ENCODE measurements around the gene RNFT1.
"Not testable (repeated sequence)": the region's sequence is repeated elsewhere in the genome, so short reads cannot be mapped to it uniquely, and the experiment has no call there.

RNFT1 gene

GRCh38 chr17:59964482-59965328, at the start of gene RNFT1:
Gene RNFT1 (minus strand): TSS chr17:59964740. CDS start chr17:59964663, 77 bp downstream.
- peak; percentile 88 for DNase-seq (ENCODE audit: low read depth)

DNA sequence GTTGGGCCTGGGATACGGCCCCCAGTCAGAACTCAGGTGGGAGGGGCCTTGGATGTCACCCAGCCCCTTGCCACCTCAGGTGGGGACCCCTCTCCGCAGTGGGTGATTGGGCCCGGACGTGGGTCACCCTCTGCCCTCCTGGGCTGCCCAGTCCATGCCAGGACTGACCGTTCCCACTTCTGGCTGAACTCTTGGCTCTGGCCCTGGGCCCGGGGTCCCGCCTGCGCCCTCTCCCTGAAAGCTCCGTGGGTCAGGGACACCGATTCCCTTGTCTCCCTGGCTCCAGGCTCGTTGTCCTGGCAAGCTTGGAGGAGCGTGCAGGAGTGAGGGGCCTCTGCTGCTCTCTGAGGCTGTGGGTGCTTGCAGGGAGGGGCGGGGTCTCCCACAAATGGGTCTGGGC, 44.8 kb upstream of the RNFT1 start:
- DNase-seq (ENCODE audit: low read depth): not testable (repeated sequence)

GRCh38 chr17:60008377-60008776, 43.8 kb upstream of the RNFT1 start:
- not testable (repeated sequence) for DNase-seq (ENCODE audit: low read depth)

DNA sequence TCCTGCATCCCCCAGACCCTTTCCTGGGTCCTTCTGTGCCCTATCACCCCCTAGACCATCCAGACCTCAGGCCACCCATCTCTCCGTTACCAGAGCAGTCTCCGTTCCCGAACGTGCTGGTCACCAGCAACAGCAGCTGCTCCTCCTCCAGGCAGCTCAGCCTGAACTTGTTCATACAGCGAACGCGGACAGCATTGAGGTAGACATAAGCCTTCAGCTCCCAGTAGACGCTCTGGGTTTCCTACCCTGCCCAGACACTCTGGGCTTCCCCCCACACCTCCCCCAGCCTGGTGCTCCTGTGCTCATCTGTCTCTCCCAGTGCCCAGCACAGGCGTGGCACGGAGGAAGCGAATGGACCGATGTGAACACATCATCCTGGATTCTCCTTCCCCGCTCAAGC, 41.6 kb upstream of the RNFT1 start:
- no peak for DNase-seq (ENCODE audit: low read depth)

GRCh38 chr17:60004561-60004960, 40.0 kb upstream of the RNFT1 start:
- not testable (repeated sequence) for DNase-seq (ENCODE audit: low read depth)

DNA sequence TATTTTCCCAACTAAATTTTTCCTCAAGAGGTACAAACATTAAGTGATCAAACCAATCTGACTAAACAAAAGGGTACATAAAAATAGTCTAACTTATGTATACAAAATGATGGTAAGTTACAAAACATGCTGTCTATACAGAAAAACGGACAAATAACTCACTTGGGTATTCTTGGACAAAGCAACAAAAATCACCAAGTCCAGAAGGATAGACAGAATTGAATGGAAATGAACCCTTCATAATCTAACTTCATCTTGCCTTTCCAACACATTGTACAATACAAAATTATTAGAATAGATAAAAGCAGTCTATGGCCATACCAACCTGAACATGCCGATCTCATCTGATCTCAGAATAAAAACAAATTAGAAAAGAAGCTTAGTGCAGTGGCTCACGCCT, 37.9 kb upstream of the RNFT1 start:
- not testable (repeated sequence) for DNase-seq (ENCODE audit: low read depth)

DNA sequence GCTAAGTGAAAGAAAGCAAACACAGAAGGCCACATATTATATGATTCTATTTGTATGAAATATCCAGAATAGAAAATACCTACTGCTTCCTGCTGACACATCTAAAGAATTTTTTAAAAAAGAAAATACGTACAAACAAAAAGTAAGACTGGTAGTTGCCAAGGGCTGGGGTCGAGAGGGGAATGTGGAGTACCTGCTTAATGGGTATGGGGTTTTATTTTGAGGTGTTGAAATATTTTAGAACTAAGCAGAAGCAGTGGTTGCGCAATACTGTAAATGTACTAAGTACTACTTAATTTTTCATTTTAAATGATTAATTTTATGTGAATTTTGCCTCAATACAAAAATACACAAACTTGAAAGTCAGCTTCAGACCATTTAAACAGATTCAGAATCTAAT, 32.1 kb upstream of the RNFT1 start:
- DNase-seq (ENCODE audit: low read depth): not testable (repeated sequence)

- DNase-seq (ENCODE audit: low read depth): not testable (repeated sequence)
Observed at GRCh38 chr17:59975166-59975565, 10.6 kb upstream of the RNFT1 start.

GRCh38 chr17:59973483-59973882, 8.9 kb upstream of the RNFT1 start:
- not testable (repeated sequence) for DNase-seq (ENCODE audit: low read depth)

DNA sequence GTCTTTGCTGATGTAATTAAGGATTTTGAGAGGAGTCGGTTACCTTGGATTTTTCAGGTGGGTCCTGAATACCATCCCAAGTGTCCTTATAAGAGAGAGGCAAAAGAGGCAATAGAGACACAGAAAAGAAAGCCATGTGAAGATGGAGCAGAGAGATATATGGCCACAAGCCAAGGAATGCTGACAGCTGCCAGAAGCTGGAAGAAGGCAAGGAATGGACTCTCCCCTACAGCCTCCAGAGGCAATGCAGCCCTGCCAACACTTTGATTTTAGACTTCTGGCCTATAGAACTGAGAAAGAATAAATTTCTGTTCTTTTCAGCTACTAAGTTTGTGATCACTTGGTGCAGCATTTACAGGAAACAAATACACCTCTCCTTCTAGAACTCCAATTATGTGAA, 8.2 kb upstream of the RNFT1 start:
- no peak for DNase-seq (ENCODE audit: low read depth)

DNA sequence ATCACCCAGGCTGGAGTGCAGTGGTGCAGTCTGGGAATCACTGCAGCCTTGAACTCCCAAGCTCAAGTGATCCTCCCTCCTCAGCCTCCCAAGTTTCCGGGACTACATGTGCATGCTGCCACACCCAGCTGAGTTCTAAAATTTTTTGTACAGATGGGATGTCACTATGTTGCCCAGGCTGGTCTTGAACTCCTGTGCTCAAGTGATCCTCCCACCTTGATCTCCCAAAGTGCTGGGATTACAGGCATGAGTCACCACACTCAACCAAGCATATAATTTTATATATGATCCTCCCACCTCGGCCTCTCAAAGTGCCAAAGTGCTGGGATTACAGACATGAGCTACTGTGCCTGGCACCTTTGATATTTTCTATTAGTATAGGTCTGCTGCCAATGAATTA, 7.2 kb upstream of the RNFT1 start:
- not testable (repeated sequence) for DNase-seq (ENCODE audit: low read depth)

DNA sequence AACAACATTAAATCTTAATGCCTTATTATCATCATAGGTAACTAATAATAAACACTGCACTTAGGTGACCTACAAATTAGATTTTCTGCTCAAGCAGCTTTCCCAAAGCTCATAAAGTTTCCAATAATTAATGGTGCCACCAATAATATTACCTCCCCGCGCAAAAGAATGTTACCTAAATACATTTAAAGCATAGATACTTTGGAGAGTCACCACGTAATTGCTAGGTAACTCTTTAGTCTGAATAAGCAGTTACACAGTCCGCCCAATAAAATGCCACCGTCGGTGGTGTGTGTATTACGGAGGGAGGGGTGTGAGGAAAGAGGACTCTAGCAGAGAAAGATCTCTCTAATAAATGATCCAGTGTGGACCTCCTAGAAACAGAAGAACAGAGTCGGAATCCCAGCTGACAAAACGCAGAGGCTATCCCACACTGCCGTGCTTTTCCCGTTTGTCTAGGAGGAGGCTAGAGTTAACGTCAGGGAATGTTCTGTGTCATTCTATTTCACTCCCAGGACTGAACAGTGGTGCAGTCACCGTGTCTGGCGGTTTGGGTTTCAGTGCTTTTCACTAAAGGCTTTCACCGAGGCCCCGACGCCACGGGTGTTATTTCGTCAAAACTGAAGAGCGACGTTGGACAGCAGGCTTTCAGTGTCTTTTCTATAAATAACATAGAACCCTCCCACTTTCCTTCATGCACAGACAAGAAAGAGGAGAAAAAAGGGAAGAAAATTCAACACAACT, 630 bp downstream of the RNFT1 start:
- peak; percentile 16 for DNase-seq (ENCODE audit: low read depth)

- no peak for DNase-seq (ENCODE audit: low read depth)
Observed at GRCh38 chr17:59962739-59963318, 1.7 kb downstream of the RNFT1 start.

DNA sequence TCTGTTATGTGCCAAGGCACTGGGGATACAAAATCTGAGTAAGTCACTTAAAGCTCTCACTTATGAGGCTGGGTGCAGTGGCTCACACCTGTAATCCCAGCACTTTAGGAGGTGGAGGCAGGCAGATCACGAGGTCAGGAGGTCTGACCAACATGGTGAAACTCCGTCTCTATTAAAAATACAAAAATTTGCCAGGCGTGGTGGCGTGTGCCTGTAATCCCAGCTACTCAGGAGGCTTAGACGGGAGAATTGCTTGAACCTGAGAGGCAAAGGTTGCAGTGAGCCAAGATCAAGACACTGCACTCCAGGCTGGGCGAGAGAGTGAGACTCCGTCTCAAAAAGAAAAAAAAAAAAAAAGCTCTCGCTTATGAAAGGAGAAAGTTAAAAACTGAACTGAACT, 5.0 kb downstream of the RNFT1 start:
- not testable (repeated sequence) for DNase-seq (ENCODE audit: low read depth)

- no peak for DNase-seq (ENCODE audit: low read depth)
Observed at GRCh38 chr17:59954856-59955255, 9.7 kb downstream of the RNFT1 start.

GRCh38 chr17:59950049-59950448, 14.5 kb downstream of the RNFT1 start:
- no peak for DNase-seq (ENCODE audit: low read depth)

DNA sequence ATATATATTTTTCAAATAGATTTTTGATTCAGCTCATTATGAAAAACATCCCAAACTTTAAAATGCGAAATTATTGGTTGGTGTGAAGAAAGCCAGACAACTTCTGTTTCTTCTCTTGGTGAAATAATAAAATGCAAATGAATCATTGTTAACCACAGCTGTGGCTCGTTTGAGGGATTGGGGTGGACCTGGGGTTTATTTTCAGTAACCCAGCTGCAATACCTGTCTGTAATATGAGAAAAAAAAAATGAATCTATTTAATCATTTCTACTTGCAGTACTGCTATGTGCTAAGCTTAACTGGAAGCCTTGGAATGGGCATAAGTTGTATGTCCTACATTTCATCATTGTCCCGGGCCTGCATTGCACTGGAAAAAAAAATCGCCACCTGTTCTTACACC, 17.2 kb downstream of the RNFT1 start:
- not testable (repeated sequence) for DNase-seq (ENCODE audit: low read depth)

- DNase-seq (ENCODE audit: low read depth): not testable (repeated sequence)
Observed at GRCh38 chr17:59946433-59946832, 18.1 kb downstream of the RNFT1 start.

DNA sequence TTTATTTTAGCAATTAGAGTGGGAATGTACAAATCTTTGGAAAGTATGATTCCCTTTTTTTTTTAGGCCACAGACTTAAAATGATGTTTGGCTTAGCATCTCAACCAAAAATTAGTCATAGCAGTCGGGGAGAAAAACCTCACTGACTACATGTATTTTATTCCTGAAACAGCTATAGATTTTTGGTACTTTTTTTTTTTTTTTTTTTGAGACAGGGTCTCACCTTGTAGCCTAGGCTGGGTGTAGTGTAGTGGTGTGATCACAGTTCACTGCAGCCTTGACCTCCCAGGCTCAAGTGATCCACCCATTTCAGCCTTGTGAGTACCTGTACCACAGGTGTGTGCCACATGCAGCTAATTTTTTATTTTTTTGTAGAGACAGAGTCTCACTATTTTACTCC, 23.4 kb downstream of the RNFT1 start:
- DNase-seq (ENCODE audit: low read depth): no peak

- not testable (repeated sequence) for DNase-seq (ENCODE audit: low read depth)
Observed at GRCh38 chr17:59940697-59941096, 23.8 kb downstream of the RNFT1 start.

DNA sequence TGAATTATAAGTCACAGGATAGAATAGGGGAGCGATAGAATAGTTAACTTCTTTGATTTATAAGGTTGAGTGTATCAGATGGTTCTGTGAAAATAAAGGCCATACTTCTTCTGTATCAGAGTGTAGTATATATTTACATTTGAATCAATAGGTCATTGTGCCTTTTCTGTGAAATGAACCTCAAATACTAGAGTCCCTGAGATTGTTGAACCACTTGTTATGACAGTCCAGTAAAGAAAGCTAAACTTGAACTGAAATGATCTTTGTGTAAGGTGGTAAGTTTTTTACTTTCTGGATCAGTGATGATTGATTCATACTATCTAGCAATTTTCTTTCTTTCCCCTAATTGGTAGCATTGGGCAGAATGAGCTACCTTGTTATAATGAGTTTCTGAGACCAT, 31.2 kb downstream of the RNFT1 start:
- not testable (repeated sequence) for DNase-seq (ENCODE audit: low read depth)

DNA sequence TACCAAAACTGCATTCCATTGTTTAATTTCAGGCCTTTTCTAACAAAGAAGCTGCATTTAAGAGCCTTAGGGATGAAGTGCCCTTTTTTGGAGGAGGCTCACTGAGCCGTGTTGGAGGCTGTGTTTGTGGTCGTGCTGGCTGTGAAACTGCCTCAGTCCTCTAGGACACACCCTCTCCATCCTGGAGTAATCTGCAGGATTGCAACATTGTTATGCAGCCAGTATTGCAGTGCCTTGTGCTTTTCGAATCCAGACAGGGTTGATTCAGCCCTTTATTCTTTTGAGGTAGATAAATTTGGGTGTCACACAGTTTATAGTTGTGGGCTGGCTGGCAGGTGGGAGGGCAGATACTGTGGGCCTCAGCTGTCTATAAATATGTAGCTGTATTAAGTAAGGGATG, 33.8 kb downstream of the RNFT1 start:
- DNase-seq (ENCODE audit: low read depth): not testable (repeated sequence)

GRCh38 chr17:59930121-59930520, 34.4 kb downstream of the RNFT1 start:
- not testable (repeated sequence) for DNase-seq (ENCODE audit: low read depth)

All from stimulated activated CD8-positive, alpha-beta memory T cell treated with anti-CD3 and anti-CD28 coated beads, Interleukin-15, amount 100 ng/mL, for 24 hours (primary cell).